ENCODE measurements around the gene MYH10.

The MYH10 gene

DNA sequence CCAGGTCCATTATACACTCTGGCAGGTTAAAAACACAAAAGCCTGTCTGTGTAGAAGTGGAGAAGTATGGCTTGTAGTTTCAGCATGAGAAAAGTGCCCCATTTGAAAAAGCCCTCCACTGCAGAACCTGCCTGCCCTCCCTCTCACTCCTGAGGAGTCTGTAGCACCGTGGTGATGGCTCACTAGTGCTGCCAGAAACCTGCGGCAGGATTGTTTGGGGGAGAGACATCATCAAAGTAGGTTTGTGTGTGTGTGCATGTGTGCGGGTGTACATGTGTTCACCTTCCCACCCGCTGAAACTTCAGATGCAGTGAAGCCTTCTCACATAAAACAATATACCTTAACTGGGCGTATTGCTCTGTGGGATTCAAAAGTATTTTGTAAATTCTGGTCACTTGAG, 168.0 kb downstream of the MYH10 start:
- TF ChIP-seq EZH2phosphoT487 (conservative IDR thresholded peaks at IDR 0.05; ENCODE audit: low read length), result no peak
- TF ChIP-seq, protein P1, sequence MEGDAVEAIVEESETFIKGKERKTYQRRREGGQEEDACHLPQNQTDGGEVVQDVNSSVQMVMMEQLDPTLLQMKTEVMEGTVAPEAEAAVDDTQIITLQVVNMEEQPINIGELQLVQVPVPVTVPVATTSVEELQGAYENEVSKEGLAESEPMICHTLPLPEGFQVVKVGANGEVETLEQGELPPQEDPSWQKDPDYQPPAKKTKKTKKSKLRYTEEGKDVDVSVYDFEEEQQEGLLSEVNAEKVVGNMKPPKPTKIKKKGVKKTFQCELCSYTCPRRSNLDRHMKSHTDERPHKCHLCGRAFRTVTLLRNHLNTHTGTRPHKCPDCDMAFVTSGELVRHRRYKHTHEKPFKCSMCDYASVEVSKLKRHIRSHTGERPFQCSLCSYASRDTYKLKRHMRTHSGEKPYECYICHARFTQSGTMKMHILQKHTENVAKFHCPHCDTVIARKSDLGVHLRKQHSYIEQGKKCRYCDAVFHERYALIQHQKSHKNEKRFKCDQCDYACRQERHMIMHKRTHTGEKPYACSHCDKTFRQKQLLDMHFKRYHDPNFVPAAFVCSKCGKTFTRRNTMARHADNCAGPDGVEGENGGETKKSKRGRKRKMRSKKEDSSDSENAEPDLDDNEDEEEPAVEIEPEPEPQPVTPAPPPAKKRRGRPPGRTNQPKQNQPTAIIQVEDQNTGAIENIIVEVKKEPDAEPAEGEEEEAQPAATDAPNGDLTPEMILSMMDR (IDR thresholded peaks at IDR 0.05; ENCODE audit: insufficient read depth, low read length, poor library complexity, severe bottlenecking), result no peak
- Histone ChIP-seq H3K4me3 (ENCODE audit: insufficient read depth, low read length, poor library complexity, severe bottlenecking) (no peak overlapping the region), H3K9ac (ENCODE audit: low read length) (no peak overlapping the region), H3K27me3 (ENCODE audit: low read length) (no peaks in the 10 kb centered on the region), H3K36me3 (ENCODE audit: low read length) (peaks cover 11% of the 10 kb centered on the region; the same call in 1 of the 2 replicates), H3K4me2 (ENCODE audit: low read depth, low read length, poor library complexity, severe bottlenecking) (no peak overlapping the region), H3K9me2 (replicated peaks; ENCODE audit: insufficient read depth, low read length) (no peaks in the 10 kb centered on the region), H2AFZ (ENCODE audit: low read depth, low read length, severe bottlenecking) (no peak overlapping the region), H3F3A (ENCODE audit: insufficient read depth) (no peaks in the 10 kb centered on the region), H3K9me3 (ENCODE audit: insufficient read depth, low read length) (no peaks in the 10 kb centered on the region), H3K79me2 (ENCODE audit: insufficient read depth, low read length) (no peaks in the 10 kb centered on the region), H4K20me1 (ENCODE audit: low read depth, low read length) (no peaks in the 10 kb centered on the region), H3K27ac (ENCODE audit: low read depth, low read length) (no peak overlapping the region)

- no peak for TF ChIP-seq EZH2phosphoT487 (conservative IDR thresholded peaks at IDR 0.05; ENCODE audit: low read length)
- TF ChIP-seq, protein P1 (IDR thresholded peaks at IDR 0.05; ENCODE audit: insufficient read depth, low read length, poor library complexity, severe bottlenecking), result no peak
- H3K36me3 ChIP-seq (ENCODE audit: low read length), result peaks cover 19% of the 10 kb centered on the region
- no peaks in the 10 kb centered on the region for H3K9me2 ChIP-seq (replicated peaks; ENCODE audit: insufficient read depth, low read length)
- no peaks in the 10 kb centered on the region for H3F3A ChIP-seq (ENCODE audit: insufficient read depth)
- no peak overlapping the region for H3K9ac ChIP-seq (ENCODE audit: low read length)
- H3K79me2 ChIP-seq (ENCODE audit: insufficient read depth, low read length), result no peaks in the 10 kb centered on the region
- H3K27me3 ChIP-seq (ENCODE audit: low read length), result no peaks in the 10 kb centered on the region
- no peaks in the 10 kb centered on the region for H4K20me1 ChIP-seq (ENCODE audit: low read depth, low read length)
- H3K4me2 ChIP-seq (ENCODE audit: low read depth, low read length, poor library complexity, severe bottlenecking), result no peak overlapping the region
- no peak overlapping the region for H3K4me3 ChIP-seq (ENCODE audit: insufficient read depth, low read length, poor library complexity, severe bottlenecking)
- H3K27ac ChIP-seq (ENCODE audit: low read depth, low read length), result no peak overlapping the region
- no peak overlapping the region for H2AFZ ChIP-seq (ENCODE audit: low read depth, low read length, severe bottlenecking)
- no peaks in the 10 kb centered on the region for H3K9me3 ChIP-seq (ENCODE audit: insufficient read depth, low read length)
These were observed 170.7 kb downstream of the MYH10 start for GRCh38 chr17:8459831-8460230.

DNA sequence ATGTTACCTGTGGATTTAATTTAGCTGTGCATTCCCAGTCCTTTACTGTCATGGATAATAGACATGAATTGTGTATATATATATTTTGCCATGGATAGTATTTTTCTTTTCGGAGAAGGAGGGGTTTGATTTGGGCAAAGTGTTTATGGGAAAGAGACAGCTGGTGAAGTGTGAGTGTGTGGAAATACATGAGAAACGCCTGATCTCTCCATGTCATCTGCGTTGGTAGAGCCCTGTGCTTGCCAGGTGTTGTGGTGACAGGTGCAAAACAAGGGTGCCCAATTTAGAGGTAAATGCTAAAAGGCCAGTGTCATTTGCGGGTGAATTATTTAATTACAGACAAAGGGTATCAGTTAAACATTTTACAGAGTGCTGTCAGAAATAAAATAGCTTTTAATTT, 171.4 kb downstream of the MYH10 start:
- Histone ChIP-seq H3K9me3 (ENCODE audit: insufficient read depth, low read length) (no peaks in the 10 kb centered on the region), H3K9me2 (replicated peaks; ENCODE audit: insufficient read depth, low read length) (no peaks in the 10 kb centered on the region), H3K79me2 (ENCODE audit: insufficient read depth, low read length) (no peaks in the 10 kb centered on the region), H3K9ac (ENCODE audit: low read length) (no peak overlapping the region), H3K4me3 (ENCODE audit: insufficient read depth, low read length, poor library complexity, severe bottlenecking) (no peak overlapping the region), H2AFZ (ENCODE audit: low read depth, low read length, severe bottlenecking) (no peak overlapping the region), H3K27me3 (ENCODE audit: low read length) (no peaks in the 10 kb centered on the region), H3F3A (ENCODE audit: insufficient read depth) (no peaks in the 10 kb centered on the region), H3K27ac (ENCODE audit: low read depth, low read length) (no peak overlapping the region), H3K4me2 (ENCODE audit: low read depth, low read length, poor library complexity, severe bottlenecking) (no peak overlapping the region), H4K20me1 (ENCODE audit: low read depth, low read length) (no peaks in the 10 kb centered on the region), H3K36me3 (ENCODE audit: low read length) (peaks cover 19% of the 10 kb centered on the region)
- TF ChIP-seq, protein P1 (IDR thresholded peaks at IDR 0.05; ENCODE audit: insufficient read depth, low read length, poor library complexity, severe bottlenecking), result no peak
- no peak for TF ChIP-seq EZH2phosphoT487 (conservative IDR thresholded peaks at IDR 0.05; ENCODE audit: low read length)
